Measurements from ENCODE around the gene CD248. TPM values are rescaled to one million over a fixed set of nuclear protein-coding genes. Genes with fewer than 3 reads are reported as not detected.

CD248 gene
- total RNA-seq, 1 donor, result 107 TPM

DNA sequence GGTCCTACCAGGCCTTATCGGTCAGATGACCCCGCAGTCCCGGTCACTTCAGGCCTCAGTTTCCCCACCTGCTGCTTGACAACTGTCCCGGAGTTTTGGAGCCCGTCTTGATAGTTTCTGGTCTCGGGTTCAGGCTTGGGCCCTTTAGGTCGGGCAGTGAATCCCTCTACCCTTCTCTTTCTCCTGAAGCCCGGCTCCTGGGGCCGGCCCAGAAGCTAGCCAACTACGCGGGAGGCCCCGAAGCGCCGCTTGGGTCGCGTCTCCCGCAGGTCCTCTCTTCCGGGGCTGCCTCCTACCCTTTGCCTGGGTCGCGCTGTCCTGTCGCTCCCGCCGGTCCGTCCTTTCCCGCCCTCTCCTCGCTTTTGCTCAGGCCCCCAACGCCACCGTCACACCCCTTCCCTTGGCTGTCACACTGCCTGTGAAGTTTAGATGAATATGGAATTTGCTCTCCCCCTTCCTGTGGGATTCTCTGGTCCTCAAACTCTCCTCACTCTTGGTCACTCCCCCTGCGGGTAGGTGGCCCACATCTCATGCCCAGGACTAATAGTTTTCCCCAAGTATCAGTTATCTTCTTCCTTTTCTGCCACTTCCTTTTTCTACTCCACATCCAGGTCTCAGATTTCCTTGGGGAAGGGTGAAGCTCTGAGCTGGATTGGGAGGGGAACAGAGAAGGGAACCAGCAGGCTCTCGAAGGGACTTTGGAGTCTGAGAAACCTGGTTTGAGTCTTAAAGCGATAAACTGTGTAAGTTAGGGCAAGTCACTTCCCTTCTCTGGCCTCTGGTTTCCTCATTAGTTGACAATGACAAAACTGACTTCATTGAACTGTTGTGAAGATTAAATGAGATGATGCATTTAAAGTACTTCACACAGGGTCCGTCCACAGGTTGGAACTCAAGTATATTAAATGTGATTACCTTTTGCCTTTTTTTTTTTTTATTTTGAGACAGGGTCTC lies 47.6 kb downstream of the CD248 start:
- TF ChIP-seq CTCF (IDR thresholded peaks at IDR 0.05; ENCODE audit: extremely low read depth, low read depth, low read length), result peak; percentile 28
- Histone ChIP-seq H3K79me2 (ENCODE audit: insufficient read depth, low read length) (peaks cover 37% of the 10 kb centered on the region), H2AFZ (ENCODE audit: low read length) (peak overlapping the region; percentile 62), H3K36me3 (ENCODE audit: insufficient read depth, low read length) (peaks cover 38% of the 10 kb centered on the region), H3K27me3 (ENCODE audit: insufficient read depth, low read length) (no peaks in the 10 kb centered on the region), H3K4me2 (ENCODE audit: insufficient read depth, low read length) (peak overlapping the region; percentile 97), H3K4me3 (ENCODE audit: insufficient read depth, low read length) (peak overlapping the region; percentile 98), H4K20me1 (ENCODE audit: insufficient read depth, low read length) (peaks cover 41% of the 10 kb centered on the region), H3K9me3 (ENCODE audit: low read depth, low read length) (no peaks in the 10 kb centered on the region), H3K27ac (ENCODE audit: low read depth, low read length) (peak overlapping the region; percentile 81), H3K4me1 (ENCODE audit: insufficient read depth, low read length) (peaks cover 22% of the 10 kb centered on the region)
- peak; percentile 91 for DNase-seq (ENCODE audit: insufficient read length, low spot score, missing footprints)

DNA sequence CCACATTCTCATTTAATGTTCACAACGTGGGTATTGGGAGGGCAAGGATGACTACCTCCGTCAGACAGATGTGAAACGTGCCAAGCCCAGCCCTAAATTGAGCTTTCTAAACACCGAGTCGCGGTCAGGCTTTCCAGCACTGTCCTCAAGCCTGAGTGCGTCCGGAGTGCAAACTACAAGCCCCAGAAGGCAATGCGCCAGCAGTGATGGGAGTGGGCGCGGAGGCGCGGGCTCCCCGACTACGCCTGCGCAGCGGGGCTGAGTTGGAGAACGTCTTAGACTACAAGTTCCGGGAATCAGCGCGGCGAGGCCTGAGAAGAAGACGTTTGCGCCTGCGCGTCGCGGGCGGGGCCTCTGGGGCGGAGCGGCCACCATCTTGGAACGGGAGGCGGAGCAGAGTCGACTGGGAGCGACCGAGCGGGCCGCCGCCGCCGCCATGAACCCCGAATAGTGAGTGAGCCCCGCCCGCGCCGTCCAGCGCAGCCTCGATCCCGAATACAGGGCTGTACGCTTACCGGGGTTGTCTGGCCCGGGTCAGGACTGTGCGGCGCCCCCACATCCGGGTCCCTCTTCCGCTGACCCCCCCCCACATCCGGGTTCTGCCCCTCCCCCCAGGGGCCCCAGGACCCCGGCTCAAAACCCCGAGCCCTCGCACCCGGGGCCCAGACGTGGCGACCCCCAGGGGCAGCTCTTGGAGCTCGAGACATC lies 48.4 kb downstream of the CD248 start, which contains the start of gene RAB1B:
RAB1B (plus strand) TSS at position 396 of the 708 bp plus-strand sequence; CDS start at position 437, 41 bp downstream.
- Histone ChIP-seq H4K20me1 (ENCODE audit: insufficient read depth, low read length) (peaks cover 37% of the 10 kb centered on the region), H3K27me3 (ENCODE audit: insufficient read depth, low read length) (no peaks in the 10 kb centered on the region), H2AFZ (ENCODE audit: low read length) (peak within 1 kb of the TSS; percentile 79), H3K79me2 (ENCODE audit: insufficient read depth, low read length) (peaks cover 37% of the 10 kb centered on the region), H3K4me1 (ENCODE audit: insufficient read depth, low read length) (peaks cover 22% of the 10 kb centered on the region), H3K4me3 (ENCODE audit: insufficient read depth, low read length) (peak within 1 kb of the TSS; percentile 98), H3K9me3 (ENCODE audit: low read depth, low read length) (no peaks in the 10 kb centered on the region), H3K27ac (ENCODE audit: low read depth, low read length) (peak within 1 kb of the TSS; percentile 81), H3K36me3 (ENCODE audit: insufficient read depth, low read length) (peaks cover 31% of the 10 kb centered on the region), H3K4me2 (ENCODE audit: insufficient read depth, low read length) (peak within 1 kb of the TSS; percentile 97)
- DNase-seq (ENCODE audit: insufficient read length, low spot score, missing footprints), result peak; percentile 100
- no peak for TF ChIP-seq CTCF (IDR thresholded peaks at IDR 0.05; ENCODE audit: extremely low read depth, low read depth, low read length)

GRCh38 chr11:66267379-66268243 lies 49.2 kb downstream of the CD248 start:
- H3K79me2 ChIP-seq (ENCODE audit: insufficient read depth, low read length), result peaks cover 37% of the 10 kb centered on the region
- no peaks in the 10 kb centered on the region for H3K9me3 ChIP-seq (ENCODE audit: low read depth, low read length)
- H4K20me1 ChIP-seq (ENCODE audit: insufficient read depth, low read length), result peaks cover 31% of the 10 kb centered on the region
- H3K4me2 ChIP-seq (ENCODE audit: insufficient read depth, low read length), result peak overlapping the region; percentile 89
- peaks cover 28% of the 10 kb centered on the region for H3K36me3 ChIP-seq (ENCODE audit: insufficient read depth, low read length)
- DNase-seq (ENCODE audit: insufficient read length, low spot score, missing footprints), result peak; percentile 98
- H3K27ac ChIP-seq (ENCODE audit: low read depth, low read length), result peak overlapping the region; percentile 81
- H3K4me3 ChIP-seq (ENCODE audit: insufficient read depth, low read length), result peak overlapping the region; percentile 98
- TF ChIP-seq CTCF (IDR thresholded peaks at IDR 0.05; ENCODE audit: extremely low read depth, low read depth, low read length), result no peak
- peak overlapping the region; percentile 86 for H2AFZ ChIP-seq (ENCODE audit: low read length)
- H3K27me3 ChIP-seq (ENCODE audit: insufficient read depth, low read length), result no peaks in the 10 kb centered on the region
- H3K4me1 ChIP-seq (ENCODE audit: insufficient read depth, low read length), result peaks cover 22% of the 10 kb centered on the region
